OCI-LY1 (cell line): ENCODE results near the gene CCDC97.

Experiments
- CTCF ChIP-seq: fragments of 200-600 bp; sonication (generic), shearing (Covaris generic); IDR thresholded peaks from 2 replicates; pipeline ENCODE4 v1.5.1; 2017; ENCODE audit warnings: mild to moderate bottlenecking, antibody characterized with exemption, low read length, moderate library complexity, mixed read lengths
- EZH2 ChIP-seq: fragments of 200-600 bp; sonication (generic), shearing (Covaris generic); IDR thresholded peaks from 2 replicates; pipeline ENCODE4 v1.8.0; 2017; ENCODE audit warnings: borderline replicate concordance, mixed run types, mild to moderate bottlenecking, antibody characterized with exemption, low read length, moderate library complexity, mixed read lengths

- TF ChIP-seq CTCF (peak; percentile 43; the same call in 1 of the 2 replicates), EZH2 (no peak)
Observed at GRCh38 chr19:41321600-41322270, 11.8 kb downstream of the CCDC97 start.
